ENCODE measurements around the gene LEF1. TPM values are rescaled to one million over a fixed set of nuclear protein-coding genes. Genes with fewer than 3 reads are reported as not detected.

The LEF1 gene
- total and polyA plus RNA-seq, 5 donors: 0.20 to 5.1 (median 0.76) TPM

DNA sequence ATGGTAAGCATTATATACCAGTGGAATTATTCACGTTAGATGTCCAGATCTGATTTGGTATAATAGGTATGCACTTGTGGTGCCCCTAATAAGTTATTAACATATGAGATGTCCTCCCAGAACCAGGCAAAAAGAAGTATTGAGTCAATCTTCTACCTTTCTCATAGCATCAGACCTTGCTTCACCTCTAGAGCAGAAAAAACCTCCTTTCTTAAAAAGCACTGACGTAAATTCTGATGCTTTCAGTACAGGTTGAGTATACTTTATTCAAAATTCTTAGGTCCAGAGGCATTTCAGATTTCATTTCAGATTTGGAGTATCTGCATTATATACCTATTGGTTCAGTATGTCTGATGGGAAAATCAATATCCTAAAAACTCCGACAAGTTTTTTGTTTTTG is 22.4 kb downstream of the LEF1 start:
- Histone ChIP-seq H3K4me1 (ENCODE audit: control insufficient read depth, insufficient read depth, low read length) (no peaks in the 10 kb centered on the region), H3K27ac (ENCODE audit: low read length) (no peak overlapping the region), H3K4me3 (ENCODE audit: low read length) (no peak overlapping the region), H3K9me3 (ENCODE audit: control insufficient read depth, low read length) (no peaks in the 10 kb centered on the region), H3K27me3 (ENCODE audit: control insufficient read depth, insufficient read depth) (no peaks in the 10 kb centered on the region)
- 96% methylated on average over 3 of the region's 3 CpGs for WGBS
- intact Hi-C loops (cut with DNase I): no loop called here
- no peak for DNase-seq
- ATAC-seq: no peak

GRCh38 chr4:108144451-108144850 is 24.3 kb downstream of the LEF1 start:
- intact Hi-C loops (cut with DNase I): no loop called here
- DNase-seq: no peak

GRCh38 chr4:108143515-108143914 is 25.2 kb downstream of the LEF1 start:
- no peaks in the 10 kb centered on the region for H3K9me3 ChIP-seq (ENCODE audit: control insufficient read depth, low read length)
- H3K4me1 ChIP-seq (ENCODE audit: control insufficient read depth, insufficient read depth, low read length): no peaks in the 10 kb centered on the region
- no peaks in the 10 kb centered on the region for H3K27me3 ChIP-seq (ENCODE audit: control insufficient read depth, insufficient read depth)
- no peak for ATAC-seq
- no peak overlapping the region for H3K4me3 ChIP-seq (ENCODE audit: low read length)
- WGBS: 69% methylated on average over 4 of the region's 4 CpGs
- H3K27ac ChIP-seq (ENCODE audit: low read length): no peak overlapping the region
- DNase-seq: no peak
- intact Hi-C loops (cut with DNase I): no loop called here

More at GRCh38 chr4:108144451-108144850, 24.3 kb downstream of the LEF1 start:
- no peak overlapping the region for H3K27ac ChIP-seq (ENCODE audit: low read length)
- H3K4me1 ChIP-seq (ENCODE audit: control insufficient read depth, insufficient read depth, low read length): no peaks in the 10 kb centered on the region
- ATAC-seq: no peak
- H3K4me3 ChIP-seq (ENCODE audit: low read length): no peak overlapping the region
- no peaks in the 10 kb centered on the region for H3K27me3 ChIP-seq (ENCODE audit: control insufficient read depth, insufficient read depth)
- H3K9me3 ChIP-seq (ENCODE audit: control insufficient read depth, low read length): no peaks in the 10 kb centered on the region
- 56% methylated on average over 3 of the region's 3 CpGs for WGBS

DNA sequence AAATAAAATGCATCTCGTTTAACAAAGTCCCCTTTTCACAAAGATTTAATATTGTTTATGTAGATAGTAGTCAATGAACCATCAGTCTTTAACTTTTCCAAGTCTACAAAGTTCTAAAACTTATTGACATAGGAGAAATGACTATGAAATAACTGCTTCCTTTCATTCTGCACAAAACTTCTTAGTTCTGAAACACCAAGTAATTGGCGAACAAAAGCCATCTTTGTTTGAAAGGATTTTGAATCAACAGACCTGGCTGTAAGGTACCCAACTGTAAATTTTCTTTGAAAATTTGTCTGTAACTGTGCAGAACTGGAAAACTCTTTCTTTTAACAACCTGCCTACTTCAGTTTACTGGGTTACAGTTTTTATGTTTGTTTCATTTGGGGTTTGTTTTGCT is 25.9 kb downstream of the LEF1 start:
- Histone ChIP-seq H3K27me3 (ENCODE audit: control insufficient read depth, insufficient read depth) (no peaks in the 10 kb centered on the region), H3K4me3 (ENCODE audit: low read length) (no peak overlapping the region), H3K9me3 (ENCODE audit: control insufficient read depth, low read length) (no peaks in the 10 kb centered on the region), H3K4me1 (ENCODE audit: control insufficient read depth, insufficient read depth, low read length) (no peaks in the 10 kb centered on the region), H3K27ac (ENCODE audit: low read length) (no peak overlapping the region)
- no peak for DNase-seq
- ATAC-seq: no peak
- 82% methylated on average over 2 of the region's 2 CpGs for WGBS
- intact Hi-C loops (cut with DNase I): no loop called here

DNA sequence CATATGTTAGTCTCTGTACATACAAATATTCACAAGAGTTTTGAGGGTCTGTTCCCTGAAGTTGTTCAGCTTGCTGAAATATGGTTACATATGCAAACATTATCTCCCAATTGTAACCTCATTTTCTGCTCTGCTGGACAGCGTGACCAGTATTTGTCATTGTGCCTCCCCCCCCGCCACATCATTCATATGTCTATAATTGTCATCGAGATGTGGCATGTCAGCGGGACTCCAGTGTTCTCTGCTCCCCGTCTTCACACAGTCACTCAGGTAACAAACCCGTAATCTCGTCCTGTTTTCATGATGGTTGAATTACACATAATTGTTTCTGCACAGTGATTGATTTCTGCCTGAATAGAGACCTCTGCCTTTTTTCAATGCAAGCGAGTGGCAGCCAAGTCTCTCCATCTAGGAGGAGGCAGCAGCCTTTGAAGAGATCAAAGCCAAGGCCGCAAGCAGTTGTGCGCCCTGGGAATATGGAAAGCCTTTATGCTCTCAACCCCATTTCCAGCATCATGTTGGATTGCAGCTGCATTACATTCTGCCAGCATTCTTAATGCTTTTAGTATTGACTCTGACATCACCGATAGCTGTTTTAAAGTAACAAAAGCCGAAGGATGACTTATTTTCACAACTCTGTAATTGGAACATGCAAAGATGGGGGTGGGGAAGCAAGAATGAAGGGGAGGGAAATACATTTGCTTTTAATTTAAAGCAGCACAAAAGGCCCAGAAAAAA is 27.4 kb downstream of the LEF1 start:
- Histone ChIP-seq H3K27me3 (ENCODE audit: control insufficient read depth, insufficient read depth) (no peaks in the 10 kb centered on the region), H3K9me3 (ENCODE audit: control insufficient read depth, low read length) (no peaks in the 10 kb centered on the region), H3K4me1 (ENCODE audit: control insufficient read depth, insufficient read depth, low read length) (no peaks in the 10 kb centered on the region), H3K27ac (ENCODE audit: low read length) (no peak overlapping the region), H3K4me3 (ENCODE audit: low read length) (no peak overlapping the region)
- intact Hi-C loops (cut with DNase I): no loop called here
- DNase-seq (no peak), ATAC-seq (no peak)
- 81% methylated on average over 12 of the region's 12 CpGs for WGBS

GRCh38 chr4:108140328-108140727 is 28.4 kb downstream of the LEF1 start:
- H3K27ac ChIP-seq (ENCODE audit: low read length): no peak overlapping the region
- WGBS: 68% methylated on average over 7 of the region's 7 CpGs
- no peaks in the 10 kb centered on the region for H3K27me3 ChIP-seq (ENCODE audit: control insufficient read depth, insufficient read depth)
- H3K4me1 ChIP-seq (ENCODE audit: control insufficient read depth, insufficient read depth, low read length): no peaks in the 10 kb centered on the region
- H3K9me3 ChIP-seq (ENCODE audit: control insufficient read depth, low read length): no peaks in the 10 kb centered on the region
- H3K4me3 ChIP-seq (ENCODE audit: low read length): no peak overlapping the region
- no peak for DNase-seq
- ATAC-seq: no peak
- intact Hi-C loops (cut with DNase I): no loop called here

- H3K4me1 ChIP-seq (ENCODE audit: control insufficient read depth, insufficient read depth, low read length): no peaks in the 10 kb centered on the region
- H3K27ac ChIP-seq (ENCODE audit: low read length): no peak overlapping the region
- DNase-seq (no peak), ATAC-seq (no peak)
- no peaks in the 10 kb centered on the region for H3K27me3 ChIP-seq (ENCODE audit: control insufficient read depth, insufficient read depth)
- 90% methylated on average over 2 of the region's 2 CpGs for WGBS
- H3K4me3 ChIP-seq (ENCODE audit: low read length): no peak overlapping the region
- intact Hi-C loops (cut with DNase I): no loop called here
- H3K9me3 ChIP-seq (ENCODE audit: control insufficient read depth, low read length): no peaks in the 10 kb centered on the region
These were observed 29.6 kb downstream of the LEF1 start for GRCh38 chr4:108139089-108139488.

- Histone ChIP-seq H3K4me3 (ENCODE audit: low read length) (no peak overlapping the region), H3K27ac (ENCODE audit: low read length) (no peak overlapping the region), H3K9me3 (ENCODE audit: control insufficient read depth, low read length) (no peaks in the 10 kb centered on the region), H3K4me1 (ENCODE audit: control insufficient read depth, insufficient read depth, low read length) (no peaks in the 10 kb centered on the region), H3K27me3 (ENCODE audit: control insufficient read depth, insufficient read depth) (no peaks in the 10 kb centered on the region)
- DNase-seq: no peak
- 62% methylated on average over 4 of the region's 4 CpGs for WGBS
- intact Hi-C loops (cut with DNase I): no loop called here
- no peak for ATAC-seq
These were observed 33.1 kb downstream of the LEF1 start for GRCh38 chr4:108135549-108136209.

GRCh38 chr4:108130955-108131354 is 37.8 kb downstream of the LEF1 start:
- 94% methylated on average over 4 of the region's 4 CpGs for WGBS
- Histone ChIP-seq H3K27ac (ENCODE audit: low read length) (no peak overlapping the region), H3K27me3 (ENCODE audit: control insufficient read depth, insufficient read depth) (no peaks in the 10 kb centered on the region), H3K4me1 (ENCODE audit: control insufficient read depth, insufficient read depth, low read length) (no peaks in the 10 kb centered on the region), H3K9me3 (ENCODE audit: control insufficient read depth, low read length) (no peaks in the 10 kb centered on the region), H3K4me3 (ENCODE audit: low read length) (no peak overlapping the region)
- no peak for ATAC-seq
- no peak for DNase-seq
- intact Hi-C loops (cut with DNase I): no loop called here

GRCh38 chr4:108129196-108129595 is 39.5 kb downstream of the LEF1 start:
- H3K4me3 ChIP-seq (ENCODE audit: low read length): no peak overlapping the region
- no peaks in the 10 kb centered on the region for H3K4me1 ChIP-seq (ENCODE audit: control insufficient read depth, insufficient read depth, low read length)
- no peak overlapping the region for H3K27ac ChIP-seq (ENCODE audit: low read length)
- no peaks in the 10 kb centered on the region for H3K9me3 ChIP-seq (ENCODE audit: control insufficient read depth, low read length)
- H3K27me3 ChIP-seq (ENCODE audit: control insufficient read depth, insufficient read depth): no peaks in the 10 kb centered on the region
- DNase-seq (no peak), ATAC-seq (no peak)
- intact Hi-C loops (cut with DNase I): no loop called here

DNA sequence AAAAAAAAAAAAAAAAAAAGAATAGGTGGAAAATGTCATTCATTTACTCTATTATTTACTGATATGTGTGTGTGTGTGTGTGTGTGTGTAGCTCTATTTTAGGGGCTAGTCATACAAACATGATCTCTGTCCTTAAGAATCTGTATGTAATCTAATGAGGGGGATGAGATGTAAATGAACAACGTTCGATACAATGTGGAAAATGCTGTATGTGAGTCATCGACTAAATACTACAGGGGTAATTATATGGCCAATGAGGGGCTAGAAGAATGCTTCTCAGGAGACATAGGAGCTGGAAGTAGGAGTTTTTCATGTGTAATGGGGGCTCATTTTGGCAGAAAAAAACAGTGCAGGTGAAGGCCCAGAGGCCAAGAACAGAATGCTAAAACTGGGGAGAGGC is 41.9 kb downstream of the LEF1 start:
- Histone ChIP-seq H3K27me3 (ENCODE audit: control insufficient read depth, insufficient read depth) (no peaks in the 10 kb centered on the region), H3K4me3 (ENCODE audit: low read length) (no peak overlapping the region), H3K27ac (ENCODE audit: low read length) (no peak overlapping the region), H3K9me3 (ENCODE audit: control insufficient read depth, low read length) (no peaks in the 10 kb centered on the region), H3K4me1 (ENCODE audit: control insufficient read depth, insufficient read depth, low read length) (no peaks in the 10 kb centered on the region)
- intact Hi-C loops (cut with DNase I): no loop called here
- no peak for DNase-seq
- 76% methylated on average over 3 of the region's 3 CpGs for WGBS
- ATAC-seq: no peak
